ENCODE results near the gene SSBP3.
"Not testable (repeated sequence)": the region's sequence is repeated elsewhere in the genome, so short reads cannot be mapped to it uniquely, and the experiment has no call there.

Gene SSBP3

GRCh38 chr1:54347955-54348699 is 58.1 kb downstream of the SSBP3 start:
- no peak for DNase-seq (ENCODE audit: low spot score)

GRCh38 chr1:54347261-54347954 is 58.8 kb downstream of the SSBP3 start:
- DNase-seq (ENCODE audit: low spot score): no peak

- DNase-seq (ENCODE audit: low spot score): not testable (repeated sequence)
Measured at GRCh38 chr1:54345548-54345947, 60.6 kb downstream of the SSBP3 start.

GRCh38 chr1:54345116-54345515 is 61.1 kb downstream of the SSBP3 start:
- no peak for DNase-seq (ENCODE audit: low spot score)

GRCh38 chr1:54342742-54343687 is 63.2 kb downstream of the SSBP3 start:
- no peak for DNase-seq (ENCODE audit: low spot score)

GRCh38 chr1:54342288-54342687 is 63.9 kb downstream of the SSBP3 start:
- no peak for DNase-seq (ENCODE audit: low spot score)

- DNase-seq (ENCODE audit: low spot score): no peak
Measured at GRCh38 chr1:54341763-54342162, 64.4 kb downstream of the SSBP3 start.

GRCh38 chr1:54340878-54341277 is 65.3 kb downstream of the SSBP3 start:
- DNase-seq (ENCODE audit: low spot score): no peak

GRCh38 chr1:54340434-54340833 is 65.8 kb downstream of the SSBP3 start:
- DNase-seq (ENCODE audit: low spot score): no peak

- no peak for DNase-seq (ENCODE audit: low spot score)
Measured at GRCh38 chr1:54339126-54339525, 67.1 kb downstream of the SSBP3 start.

GRCh38 chr1:54338464-54338863 is 67.7 kb downstream of the SSBP3 start:
- DNase-seq (ENCODE audit: low spot score): no peak

GRCh38 chr1:54337928-54338327 is 68.3 kb downstream of the SSBP3 start:
- DNase-seq (ENCODE audit: low spot score): no peak

- DNase-seq (ENCODE audit: low spot score): no peak
Measured at GRCh38 chr1:54337034-54337433, 69.2 kb downstream of the SSBP3 start.

GRCh38 chr1:54336116-54336515 is 70.1 kb downstream of the SSBP3 start:
- no peak for DNase-seq (ENCODE audit: low spot score)

GRCh38 chr1:54335755-54336108 is 70.5 kb downstream of the SSBP3 start:
- no peak for DNase-seq (ENCODE audit: low spot score)

GRCh38 chr1:54335011-54335754 is 71.0 kb downstream of the SSBP3 start:
- DNase-seq (ENCODE audit: low spot score): no peak

GRCh38 chr1:54332781-54333585 is 73.2 kb downstream of the SSBP3 start:
- no peak for DNase-seq (ENCODE audit: low spot score)

GRCh38 chr1:54331843-54332463 is 74.2 kb downstream of the SSBP3 start:
- no peak for DNase-seq (ENCODE audit: low spot score)

GRCh38 chr1:54331091-54331772 is 75.0 kb downstream of the SSBP3 start:
- no peak for DNase-seq (ENCODE audit: low spot score)

Data from CD4-positive, alpha-beta T cell treated with Interleukin-15 for 4 hours (primary cell).